Cardiac muscle cell (in vitro differentiated cells and primary cell): Measurements from ENCODE around the gene HOXA5. TPM values are rescaled to one million over a fixed set of nuclear protein-coding genes. Genes with fewer than 3 reads are reported as not detected.

Experiments used
- DNase-seq, 2 donors: peaks; one replicate each; pipeline versions ENCODE4 v3.0.0 to v3.0.0-alpha.2; 2010 to 2017; ENCODE audit warnings: low read depth in 1 of 2, low spot score in 1 of 2
- H3K27ac ChIP-seq: fragments of 200-600 bp; sonication (generic); 2 replicates; pipeline ENCODE4 v1.5.1; 2016
- H3K27me3 ChIP-seq: fragments of 200-600 bp; sonication (generic); 2 replicates; pipeline ENCODE4 v1.6.0; 2016; ENCODE audit warnings: control low read depth
- H3K36me3 ChIP-seq: fragments of 200-600 bp; sonication (generic); 2 replicates; pipeline ENCODE4 v1.5.1; 2016; ENCODE audit warnings: control low read depth
- H3K4me1 ChIP-seq: fragments of 200-600 bp; sonication (generic); 2 replicates; pipeline ENCODE4 v1.8.1; 2017; ENCODE audit warnings: low read depth, mild to moderate bottlenecking, mixed run types
- H3K4me3 ChIP-seq: fragments of 200-600 bp; sonication (generic); 2 replicates; pipeline ENCODE4 v1.5.1; 2016; ENCODE audit warnings: mild to moderate bottlenecking
- H3K9me3 ChIP-seq: fragments of 200-600 bp; sonication (generic); 2 replicates; pipeline ENCODE4 v1.5.1; 2017; ENCODE audit warnings: low read depth, mild to moderate bottlenecking, control low read depth
- CTCF ChIP-seq: IDR thresholded peaks from 2 replicates; pipeline ENCODE4 v1.5.1; 2012; ENCODE audit warnings: low read depth, mild to moderate bottlenecking, low read length
- polyA plus RNA-seq: library from polyadenylated mRNA; unstranded; fragments of >200 nt; fragmentation: Nextera tagmentation; extraction: Ambion mirVana; gene quantifications from 2 replicates; pipeline ENCODE4 v1.2.1, GENCODE V29; 2016
- total RNA-seq: library from RNA; depleted of rRNA; stranded (reverse); fragments of >200 nt; gene quantifications from 2 replicates; pipeline ENCODE4 v1.2.3, GENCODE V29; 2016

HOXA5 gene
- total and polyA plus RNA-seq, 2 experiments from 2014 or later, result not detected

GRCh38 chr7:27189997-27190748, 46.7 kb upstream of the HOXA5 start:
- Histone ChIP-seq H3K36me3 (no peaks in the 10 kb centered on the region), H3K27ac (no peak overlapping the region), H3K27me3 (peaks cover 100% of the 10 kb centered on the region), H3K4me1 (no peaks in the 10 kb centered on the region), H3K4me3 (no peak overlapping the region), H3K9me3 (no peaks in the 10 kb centered on the region)
- no peak for DNase-seq
- no peak for TF ChIP-seq CTCF

GRCh38 chr7:27189295-27189996, 46.0 kb upstream of the HOXA5 start:
- Histone ChIP-seq H3K27ac (no peak overlapping the region), H3K9me3 (no peaks in the 10 kb centered on the region), H3K36me3 (no peaks in the 10 kb centered on the region), H3K4me3 (no peak overlapping the region), H3K4me1 (no peaks in the 10 kb centered on the region), H3K27me3 (peaks cover 100% of the 10 kb centered on the region)
- TF ChIP-seq CTCF, result no peak
- DNase-seq, result no peak

GRCh38 chr7:27188386-27189294, 45.2 kb upstream of the HOXA5 start:
- DNase-seq, result peak in 1 of 2 donors; percentile 30
- Histone ChIP-seq H3K9me3 (no peaks in the 10 kb centered on the region), H3K36me3 (no peaks in the 10 kb centered on the region), H3K27ac (no peak overlapping the region), H3K4me3 (peak overlapping the region; percentile 10), H3K4me1 (peaks cover 3% of the 10 kb centered on the region), H3K27me3 (peaks cover 100% of the 10 kb centered on the region)
- no peak for TF ChIP-seq CTCF

GRCh38 chr7:27187475-27188385, 44.2 kb upstream of the HOXA5 start:
- Histone ChIP-seq H3K4me1 (peaks cover 3% of the 10 kb centered on the region), H3K27me3 (peaks cover 100% of the 10 kb centered on the region), H3K27ac (no peak overlapping the region), H3K4me3 (no peak overlapping the region), H3K36me3 (no peaks in the 10 kb centered on the region), H3K9me3 (no peaks in the 10 kb centered on the region)
- TF ChIP-seq CTCF, result no peak
- DNase-seq, result no peak
